Pancreas (tissue), 10 donors: Measurements from ENCODE around the gene DCAF4L1. TPM values are rescaled to one million over a fixed set of nuclear protein-coding genes. Genes with fewer than 3 reads are reported as not detected.

Source experiments
- ATAC-seq, 4 donors: fragments of 200-7000 bp; cut with Tn5 transposase; one replicate each; pipeline versions ENCODE4 v1.8.0 to v1.9.1; 2020; ENCODE audit warnings: mild to moderate bottlenecking in 4 of 4, moderate library complexity in 4 of 4
- DNase-seq, 6 donors: peaks; one replicate each; pipeline ENCODE4 v3.0.0-alpha.2; 2020
- FAIRE-seq: peaks from 2 replicates; lab custom pipeline; 2012; peaks lifted over from hg19 to GRCh38; lab: Jason Lieb, UNC
- H3K27ac ChIP-seq, 4 donors: fragments of 200-600 bp; sonication (generic); 1 replicate in 3 of 4; 2 replicates in 1 of 4; pipeline versions ENCODE4 v1.5.0 to v1.8.0; 2020
- H3K27me3 ChIP-seq, 4 donors: fragments of 200-600 bp; one replicate each; pipeline ENCODE4 v1.8.0; 2021
- H3K36me3 ChIP-seq, 3 donors: fragments of 200-600 bp; sonication (generic) in 1 of 3; one replicate each; pipeline versions ENCODE4 v1.5.0 to v1.8.0; 2020 to 2021
- H3K4me1 ChIP-seq, 3 donors: fragments of 200-600 bp; one replicate each; pipeline ENCODE4 v1.8.0; 2021
- H3K4me3 ChIP-seq, 4 donors: fragments of 200-600 bp; sonication (generic) in 2 of 4; one replicate each; pipeline versions ENCODE4 v1.5.0 to v1.8.0; 2020 to 2021
- H3K9me3 ChIP-seq, 4 donors: fragments of 200-600 bp; one replicate each; pipeline ENCODE4 v1.8.0; 2021
- WGBS, 2 donors: extraction: QIAGEN DNeasy Blood & Tissue Kit; methylation state at CpG; one replicate each; pipeline ENCODE4 v1.1.7; 2013; 5-methylcytosine and 5-hydroxymethylcytosine counted together
- intact Hi-C, 3 donors: fragments of 100-400 bp; cut with DNase I; formaldehyde crosslinking; loops; one replicate each; pipeline versions ENCODE4 v1.11.1 to v1.14.2; 2022
- polyA plus RNA-seq, 2 donors: library from polyadenylated mRNA; stranded (reverse); fragments of 200-250 nt; gene quantifications; one replicate each; pipeline ENCODE4 v1.2.3, GENCODE V29; 2013
- total RNA-seq, 6 donors: library from RNA; stranded (reverse); fragmentation: NEBNext Ultra II Directional in 4 of 6; extraction: Animal tissue kit (Norgen Biotek cat#: 25700) in 4 of 6; gene quantifications; one replicate each; pipeline versions ENCODE4 v1.2.1 to v1.2.4, GENCODE V29; 2021 to 2023
- TF ChIP-seq, protein P1 (sequence below), 4 donors: fragments of 200-600 bp; sonication (generic) in 3 of 4; IDR thresholded peaks; one replicate each; pipeline versions ENCODE4 v1.5.0 to v1.8.0; 2021; ENCODE audit warnings: antibody characterized with exemption in 4 of 4
- donor health status: healthy with polysubstance abuse.
- donor health status: DM: no; HTN: no; CAD: no; lungs with moderate emphysema.
- donor health status: DM: no; HTN: no; CAD: no.
- donor health status: control.
- donor health status: control.
- donor health status: Bipolar disorder and iron deficiency.
- donor health status: DM: yes; HTN: yes; CAD: no.
- donor health status: DM: no; HTN: no; CAD: no.
- donor health status: DM: no; HTN: no; CAD: no.
- donor health status: DM: yes; HTN: yes; CAD: no.

The DCAF4L1 gene
- total and polyA plus RNA-seq, 8 donors: 0.03 to 0.15 (median 0.09) TPM; not detected in 3

- intact Hi-C loops: no loop called here
- H3K27me3 ChIP-seq: no peaks in the 10 kb centered on the region
- 90% methylated on average over 10 of the region's 10 CpGs for WGBS, 2 donors
- DNase-seq: no peak
- ATAC-seq: no peak
- peak; percentile 34 for FAIRE-seq
- H3K36me3 ChIP-seq: no peaks in the 10 kb centered on the region
- peaks cover 14 to 30% (median 23%) of the 10 kb centered on the region in 3 donors for H3K4me1 ChIP-seq
- TF ChIP-seq, protein P1, sequence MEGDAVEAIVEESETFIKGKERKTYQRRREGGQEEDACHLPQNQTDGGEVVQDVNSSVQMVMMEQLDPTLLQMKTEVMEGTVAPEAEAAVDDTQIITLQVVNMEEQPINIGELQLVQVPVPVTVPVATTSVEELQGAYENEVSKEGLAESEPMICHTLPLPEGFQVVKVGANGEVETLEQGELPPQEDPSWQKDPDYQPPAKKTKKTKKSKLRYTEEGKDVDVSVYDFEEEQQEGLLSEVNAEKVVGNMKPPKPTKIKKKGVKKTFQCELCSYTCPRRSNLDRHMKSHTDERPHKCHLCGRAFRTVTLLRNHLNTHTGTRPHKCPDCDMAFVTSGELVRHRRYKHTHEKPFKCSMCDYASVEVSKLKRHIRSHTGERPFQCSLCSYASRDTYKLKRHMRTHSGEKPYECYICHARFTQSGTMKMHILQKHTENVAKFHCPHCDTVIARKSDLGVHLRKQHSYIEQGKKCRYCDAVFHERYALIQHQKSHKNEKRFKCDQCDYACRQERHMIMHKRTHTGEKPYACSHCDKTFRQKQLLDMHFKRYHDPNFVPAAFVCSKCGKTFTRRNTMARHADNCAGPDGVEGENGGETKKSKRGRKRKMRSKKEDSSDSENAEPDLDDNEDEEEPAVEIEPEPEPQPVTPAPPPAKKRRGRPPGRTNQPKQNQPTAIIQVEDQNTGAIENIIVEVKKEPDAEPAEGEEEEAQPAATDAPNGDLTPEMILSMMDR (IDR thresholded peaks at IDR 0.05): no peak
- H3K9me3 ChIP-seq: no peaks in the 10 kb centered on the region
- H3K27ac ChIP-seq: no peak overlapping the region
- H3K4me3 ChIP-seq: peak overlapping the region in 1 of 4 donors; percentile 93
These were observed 10.6 kb downstream of the DCAF4L1 start for GRCh38 chr4:41991916-41992767.

- no peak overlapping the region for H3K4me3 ChIP-seq
- DNase-seq (no peak), ATAC-seq (no peak), FAIRE-seq (peak; percentile 68)
- H3K36me3 ChIP-seq: no peaks in the 10 kb centered on the region
- no peak overlapping the region for H3K27ac ChIP-seq
- H3K27me3 ChIP-seq: no peaks in the 10 kb centered on the region
- 77 to 81% methylated on average over 4 of the region's 4 CpGs for WGBS, 2 donors
- no peaks in the 10 kb centered on the region for H3K9me3 ChIP-seq
- H3K4me1 ChIP-seq: peaks cover 14 to 30% (median 23%) of the 10 kb centered on the region in 3 donors
- intact Hi-C loops: no loop called here
- TF ChIP-seq, protein P1 (IDR thresholded peaks at IDR 0.05): no peak
These were observed 11.7 kb downstream of the DCAF4L1 start for GRCh38 chr4:41992967-41993857.

DNA sequence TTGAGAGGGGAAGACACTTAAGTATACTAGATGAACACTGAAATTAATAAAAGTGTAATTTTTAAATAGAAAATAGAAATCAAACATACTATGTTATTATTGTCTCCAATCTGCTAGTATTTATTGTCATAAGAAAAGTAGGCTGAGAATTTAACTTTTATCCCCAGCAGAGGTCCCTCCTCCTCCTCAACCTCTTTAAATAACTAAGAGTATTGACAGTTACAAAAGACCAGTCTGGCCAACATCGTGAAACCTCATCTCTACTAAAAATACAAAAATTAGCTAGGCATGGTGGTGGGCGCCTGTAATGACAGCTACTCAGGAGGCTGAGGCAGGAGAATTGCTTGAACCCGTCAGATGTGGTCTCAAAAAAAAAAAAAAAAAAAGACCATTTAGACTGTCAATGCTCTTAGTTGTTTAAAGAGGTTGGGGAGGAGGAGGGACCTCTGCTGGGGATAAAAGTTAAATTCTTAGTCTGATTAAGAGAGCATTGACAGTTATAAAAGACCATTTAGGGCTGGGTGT lies 13.0 kb downstream of the DCAF4L1 start:
- TF ChIP-seq, protein P1 (IDR thresholded peaks at IDR 0.05): no peak
- no peaks in the 10 kb centered on the region for H3K36me3 ChIP-seq
- intact Hi-C loops: no loop called here
- H3K27ac ChIP-seq: no peak overlapping the region
- no peak for FAIRE-seq
- WGBS, 2 donors: 91 to 96% methylated on average over 3 of the region's 3 CpGs
- no peak for DNase-seq
- H3K27me3 ChIP-seq: no peaks in the 10 kb centered on the region
- no peak for ATAC-seq
- H3K9me3 ChIP-seq: no peaks in the 10 kb centered on the region
- H3K4me3 ChIP-seq: no peak overlapping the region
- H3K4me1 ChIP-seq: peaks cover 8 to 23% (median 18%) of the 10 kb centered on the region in 3 donors

DNA sequence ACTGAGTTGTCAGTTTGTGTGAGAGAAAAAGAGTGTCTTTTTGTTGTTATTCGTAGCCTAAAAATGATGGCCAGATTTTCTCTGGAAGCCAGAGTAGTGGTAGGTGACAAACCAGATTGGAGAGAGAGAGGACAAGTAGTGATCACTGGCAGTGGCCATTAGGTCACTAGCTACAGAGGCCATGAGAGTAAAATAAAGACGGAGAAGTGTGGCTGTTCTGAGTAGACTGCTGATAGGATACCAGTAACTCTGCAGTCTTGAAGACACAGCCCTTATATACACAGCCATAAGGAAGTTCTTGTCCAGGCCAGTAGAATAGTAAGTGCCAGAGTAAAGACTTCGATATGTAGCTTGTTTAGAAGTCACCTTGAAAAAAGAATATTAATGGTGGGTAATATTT lies 16.5 kb downstream of the DCAF4L1 start:
- intact Hi-C loops: no loop called here
- ATAC-seq (no peak), FAIRE-seq (no peak), DNase-seq (no peak)
- TF ChIP-seq, protein P1 (IDR thresholded peaks at IDR 0.05): no peak
- Histone ChIP-seq H3K27ac (no peak overlapping the region), H3K4me1 (peaks cover 0 to 4% (median 0%) of the 10 kb centered on the region in 3 donors), H3K4me3 (no peak overlapping the region), H3K36me3 (no peaks in the 10 kb centered on the region), H3K27me3 (no peaks in the 10 kb centered on the region), H3K9me3 (no peaks in the 10 kb centered on the region)
- WGBS, 2 donors: 93 to 95% methylated on average over 3 of the region's 3 CpGs
